Progenitor cell of endocrine pancreas (in vitro differentiated cells): ENCODE measurements around the gene NPAS1. TPM values are rescaled to one million over a fixed set of nuclear protein-coding genes. Genes with fewer than 3 reads are reported as not detected.
"Not testable (repeated sequence)": the region's sequence is repeated elsewhere in the genome, so short reads cannot be mapped to it uniquely, and the experiment has no call there.

ENCODE experiments used
- DNase-seq: peaks from one replicate; pipeline ENCODE4 v3.0.0; 2021; ENCODE audit warnings: low spot score; ENCODE audit not compliant: unreplicated experiment
- H3K27ac Mint-ChIP-seq: 2 replicates; pipeline ENCODE4 v1.8.0; 2021; ENCODE audit warnings: mild to moderate bottlenecking, moderate library complexity, mixed read lengths
- H3K27me3 Mint-ChIP-seq: 2 replicates; pipeline ENCODE4 v1.8.0; 2021; ENCODE audit warnings: mixed read lengths
- H3K36me3 Mint-ChIP-seq: 2 replicates; pipeline ENCODE4 v1.8.0; 2022; ENCODE audit warnings: mixed read lengths; ENCODE audit not compliant: insufficient read depth
- H3K4me1 Mint-ChIP-seq: 2 replicates; pipeline ENCODE4 v1.8.0; 2021; ENCODE audit warnings: low read depth, mixed read lengths
- H3K4me3 Mint-ChIP-seq: 2 replicates; pipeline ENCODE4 v1.8.0; 2021; ENCODE audit warnings: low read depth, mild to moderate bottlenecking, moderate library complexity, mixed read lengths
- H3K9me3 Mint-ChIP-seq: 2 replicates; pipeline ENCODE4 v1.8.0; 2021; ENCODE audit warnings: low read depth, mixed read lengths
- CTCF ChIP-seq: fragments of 200-600 bp; sonication (generic); IDR thresholded peaks from one replicate; pipeline ENCODE4 v1.5.0; 2021; ENCODE audit warnings: antibody characterized with exemption, mild to moderate bottlenecking; ENCODE audit not compliant: unreplicated experiment
- total RNA-seq: library from RNA; stranded (reverse); gene quantifications from 2 replicates; pipeline ENCODE4 v1.2.1, GENCODE V29; 2021

Gene NPAS1
- total RNA-seq, 1 donor from 2014 or later = 2.4 TPM

GRCh38 chr19:47044946-47045866, 25.6 kb downstream of the NPAS1 start:
- Mint-ChIP-seq H3K9me3 (no peaks in the 10 kb centered on the region), H3K4me3 (no peak overlapping the region), H3K27me3 (no peaks in the 10 kb centered on the region), H3K36me3 (peaks cover 4% of the 10 kb centered on the region), H3K27ac (no peak overlapping the region), H3K4me1 (peaks cover 8% of the 10 kb centered on the region)
- no peak for TF ChIP-seq CTCF
- DNase-seq = no peak

GRCh38 chr19:47045867-47046470, 26.3 kb downstream of the NPAS1 start:
- Mint-ChIP-seq H3K4me1 (peaks cover 13% of the 10 kb centered on the region), H3K27ac (no peak overlapping the region), H3K36me3 (peaks cover 4% of the 10 kb centered on the region), H3K4me3 (no peak overlapping the region), H3K9me3 (no peaks in the 10 kb centered on the region), H3K27me3 (no peaks in the 10 kb centered on the region)
- TF ChIP-seq CTCF = no peak
- DNase-seq = no peak

GRCh38 chr19:47047272-47047762, 27.7 kb downstream of the NPAS1 start:
- DNase-seq = no peak
- TF ChIP-seq CTCF = no peak
- H3K4me1 Mint-ChIP-seq = peaks cover 15% of the 10 kb centered on the region
- no peaks in the 10 kb centered on the region for H3K9me3 Mint-ChIP-seq
- peak overlapping the region; percentile 98 for H3K4me3 Mint-ChIP-seq
- H3K27me3 Mint-ChIP-seq = no peaks in the 10 kb centered on the region
- H3K36me3 Mint-ChIP-seq = peaks cover 2% of the 10 kb centered on the region
- no peak overlapping the region for H3K27ac Mint-ChIP-seq

GRCh38 chr19:47047763-47048405, 28.2 kb downstream of the NPAS1 start:
- Mint-ChIP-seq H3K36me3 (peaks cover 2% of the 10 kb centered on the region), H3K9me3 (no peaks in the 10 kb centered on the region), H3K4me3 (peak overlapping the region; percentile 98), H3K4me1 (peaks cover 15% of the 10 kb centered on the region), H3K27me3 (no peaks in the 10 kb centered on the region), H3K27ac (peak overlapping the region; percentile 92)
- TF ChIP-seq CTCF = no peak
- peak; percentile 59 for DNase-seq

GRCh38 chr19:47049307-47049700, 29.7 kb downstream of the NPAS1 start:
- H3K9me3 Mint-ChIP-seq = peaks cover 3% of the 10 kb centered on the region

GRCh38 chr19:47050562-47050961, 30.9 kb downstream of the NPAS1 start:
- not testable (repeated sequence) for DNase-seq, H3K9me3 Mint-ChIP-seq, H3K27me3 Mint-ChIP-seq, H3K4me3 Mint-ChIP-seq, H3K36me3 Mint-ChIP-seq
- Mint-ChIP-seq H3K27ac (peak overlapping the region; percentile 23), H3K4me1 (peaks cover 15% of the 10 kb centered on the region)

More at GRCh38 chr19:47049307-47049700, 29.7 kb downstream of the NPAS1 start:
- peaks cover 2% of the 10 kb centered on the region for H3K36me3 Mint-ChIP-seq
- peaks cover 15% of the 10 kb centered on the region for H3K4me1 Mint-ChIP-seq
- H3K4me3 Mint-ChIP-seq = peak overlapping the region; percentile 86
- H3K27ac Mint-ChIP-seq = peak overlapping the region; percentile 62
- no peaks in the 10 kb centered on the region for H3K27me3 Mint-ChIP-seq
- DNase-seq = no peak
- TF ChIP-seq CTCF = no peak
